Activated T-cell treated with anti-CD3 and anti-CD28 coated beads for 24 hours (primary cell): ENCODE results near the gene DENND2D.

Source experiments
- DNase-seq: peaks from one replicate; pipeline ENCODE4 v3.0.0-alpha.2; 2020; ENCODE audit warnings: low read depth

The DENND2D gene

DNA sequence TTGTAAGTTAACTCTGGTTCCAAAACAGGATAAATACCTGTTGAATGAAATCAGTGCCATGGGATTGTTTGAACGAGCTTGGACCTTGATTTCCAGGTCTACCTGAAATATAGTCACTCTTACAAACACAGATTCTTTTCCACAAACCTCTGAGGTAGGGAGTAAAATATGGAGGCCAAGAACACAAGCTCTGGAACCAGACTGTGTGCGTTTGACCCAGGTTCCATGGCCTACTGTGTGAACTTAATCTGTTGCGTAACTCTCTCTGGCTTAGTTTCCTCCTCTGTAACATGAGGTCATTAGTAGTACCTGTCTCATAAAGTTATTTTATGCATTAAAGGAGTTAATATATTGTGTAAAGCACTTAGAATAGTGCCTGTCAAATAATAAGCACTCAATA, 25.1 kb downstream of the DENND2D start:
- no peak for DNase-seq

DNA sequence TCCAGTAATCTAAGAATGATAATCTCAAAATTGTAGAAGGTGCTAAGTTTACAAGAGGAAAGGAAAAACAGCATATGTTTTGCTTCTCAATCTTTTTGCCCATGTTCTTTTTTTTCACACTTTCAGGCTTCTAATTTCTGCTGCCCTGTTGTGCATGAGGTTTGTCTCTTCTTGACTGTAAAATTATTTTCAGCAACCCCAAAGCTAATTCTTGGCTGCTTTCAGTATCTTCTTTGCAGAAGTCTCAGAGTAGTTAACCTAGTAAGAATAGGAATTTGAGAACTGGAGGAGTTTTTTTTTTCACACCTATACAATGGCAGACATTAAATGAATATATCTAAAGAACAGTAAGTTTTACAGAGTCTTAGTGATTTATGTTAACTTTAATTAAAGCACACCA, 26.4 kb downstream of the DENND2D start:
- DNase-seq, result no peak

DNA sequence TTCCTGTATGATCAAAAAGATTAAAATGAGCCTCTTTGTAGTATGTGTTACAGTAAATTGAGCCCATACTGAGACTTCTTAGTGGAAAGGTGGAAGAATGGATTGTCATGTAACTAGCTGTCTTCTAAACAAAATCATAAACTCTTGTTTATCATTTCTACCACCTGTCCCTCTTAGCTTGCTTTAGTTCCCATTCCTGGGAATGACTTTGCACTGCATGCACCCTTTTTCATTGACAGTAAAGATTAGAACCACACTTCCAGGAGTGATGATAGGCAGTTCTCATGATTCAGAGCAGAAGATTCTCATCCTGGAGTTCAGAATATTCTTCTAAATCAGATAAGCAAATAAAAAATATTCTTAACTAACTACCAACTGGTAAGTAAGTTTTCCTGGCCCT, 28.0 kb downstream of the DENND2D start:
- no peak for DNase-seq

DNA sequence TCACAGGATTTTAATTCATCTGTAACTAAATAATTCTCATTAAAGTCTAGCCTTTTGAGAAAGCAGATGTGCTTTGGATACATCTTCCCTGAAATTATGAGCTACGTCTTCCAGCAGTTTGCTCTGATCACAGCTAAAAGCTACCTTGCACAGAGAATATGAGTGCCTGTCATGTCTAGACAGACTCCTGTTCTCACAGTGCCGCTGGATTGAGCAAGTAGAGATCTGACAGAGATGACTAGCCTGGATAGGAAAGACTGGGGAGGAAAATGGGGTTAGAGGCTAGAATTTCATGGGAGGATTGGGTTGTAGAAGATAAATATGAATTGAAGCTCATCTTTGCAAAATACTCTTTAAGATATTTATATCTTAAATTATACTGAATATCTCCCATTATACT, 36.3 kb downstream of the DENND2D start:
- no peak for DNase-seq

DNA sequence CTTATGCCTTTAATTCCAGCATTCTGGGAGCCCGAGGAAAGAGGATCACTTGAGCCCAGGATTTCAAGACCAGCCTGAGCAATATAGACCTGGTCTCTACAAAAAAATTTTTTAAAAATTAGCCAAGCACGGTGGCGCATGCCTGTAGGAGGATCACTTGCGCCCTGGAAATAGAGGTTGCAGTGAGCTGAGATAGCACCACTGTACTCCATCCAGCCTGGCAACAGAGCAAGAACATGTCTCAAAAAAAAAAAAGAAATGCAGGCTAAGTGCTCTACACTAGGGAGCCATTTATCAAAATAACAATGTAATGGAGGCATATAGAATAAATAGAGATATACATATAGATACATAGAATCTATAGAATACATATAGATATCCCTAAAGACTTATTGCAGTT, 37.1 kb downstream of the DENND2D start:
- no peak for DNase-seq

DNA sequence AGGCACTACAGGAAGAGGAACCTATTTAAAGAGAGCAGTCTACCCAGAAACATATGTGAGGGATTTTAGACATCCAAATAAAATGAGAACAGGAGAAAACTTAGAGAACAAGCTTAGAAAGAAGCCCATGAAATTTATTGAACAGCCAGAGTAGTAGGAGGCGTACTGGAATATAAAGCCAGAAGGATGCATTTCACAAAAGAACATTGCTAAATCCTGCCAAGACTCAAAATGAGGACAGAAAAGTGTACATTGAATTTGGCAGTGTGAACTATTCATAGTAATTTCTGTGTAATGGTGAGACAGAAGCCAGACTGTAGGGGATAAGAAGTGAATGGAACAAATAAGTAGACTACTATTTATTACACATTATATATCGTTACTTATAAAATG, 38.0 kb downstream of the DENND2D start:
- DNase-seq, result no peak

DNA sequence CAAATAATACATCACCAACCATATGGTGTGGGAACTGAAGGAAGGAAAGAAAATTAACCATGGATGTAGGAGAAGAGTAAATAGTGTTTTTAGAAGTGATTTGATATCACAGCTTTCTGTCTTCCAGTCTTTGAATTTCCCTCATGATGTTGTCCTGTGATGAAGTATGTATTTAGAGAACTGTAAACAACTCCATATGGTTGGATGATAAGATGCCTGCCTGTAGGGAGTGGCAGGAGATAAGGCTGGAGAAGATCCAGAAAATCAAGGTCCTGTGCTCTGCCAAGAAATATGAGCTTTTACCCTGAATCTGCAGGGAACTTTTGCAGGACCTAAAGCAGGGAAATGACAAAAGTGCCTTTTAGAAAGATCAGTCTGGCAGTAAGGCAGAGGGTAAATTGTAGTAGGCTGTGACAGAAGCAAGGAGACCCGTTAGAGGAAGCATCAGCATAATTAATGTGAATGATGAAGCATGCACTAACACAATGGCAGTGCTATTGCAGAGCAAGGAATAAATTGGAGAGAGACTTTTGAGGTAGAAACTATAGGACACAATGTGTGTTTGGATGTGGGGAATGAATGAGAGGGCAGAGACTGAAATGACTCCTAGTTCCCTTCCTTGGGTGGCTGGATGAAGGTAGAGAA, 38.5 kb downstream of the DENND2D start:
- no peak for DNase-seq

DNA sequence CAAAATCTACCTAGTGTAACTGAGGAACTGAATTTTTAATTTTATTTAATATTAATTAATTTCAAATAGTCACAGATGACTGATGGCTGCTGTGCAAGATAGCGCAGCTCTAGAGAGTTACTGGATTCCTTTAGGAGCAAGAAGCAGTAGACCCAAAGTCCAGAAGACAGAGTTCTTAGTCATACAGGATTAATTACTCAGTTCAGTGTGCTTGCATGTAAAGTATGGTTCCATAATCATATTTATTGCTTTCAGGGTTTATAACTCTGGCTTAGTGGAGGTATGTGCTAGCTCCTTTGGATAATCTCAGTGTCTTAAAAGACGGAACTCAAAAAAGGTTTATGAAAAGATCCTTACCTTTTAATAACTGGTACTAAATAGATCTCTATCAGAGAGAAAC, 43.0 kb downstream of the DENND2D start:
- DNase-seq, result no peak

DNA sequence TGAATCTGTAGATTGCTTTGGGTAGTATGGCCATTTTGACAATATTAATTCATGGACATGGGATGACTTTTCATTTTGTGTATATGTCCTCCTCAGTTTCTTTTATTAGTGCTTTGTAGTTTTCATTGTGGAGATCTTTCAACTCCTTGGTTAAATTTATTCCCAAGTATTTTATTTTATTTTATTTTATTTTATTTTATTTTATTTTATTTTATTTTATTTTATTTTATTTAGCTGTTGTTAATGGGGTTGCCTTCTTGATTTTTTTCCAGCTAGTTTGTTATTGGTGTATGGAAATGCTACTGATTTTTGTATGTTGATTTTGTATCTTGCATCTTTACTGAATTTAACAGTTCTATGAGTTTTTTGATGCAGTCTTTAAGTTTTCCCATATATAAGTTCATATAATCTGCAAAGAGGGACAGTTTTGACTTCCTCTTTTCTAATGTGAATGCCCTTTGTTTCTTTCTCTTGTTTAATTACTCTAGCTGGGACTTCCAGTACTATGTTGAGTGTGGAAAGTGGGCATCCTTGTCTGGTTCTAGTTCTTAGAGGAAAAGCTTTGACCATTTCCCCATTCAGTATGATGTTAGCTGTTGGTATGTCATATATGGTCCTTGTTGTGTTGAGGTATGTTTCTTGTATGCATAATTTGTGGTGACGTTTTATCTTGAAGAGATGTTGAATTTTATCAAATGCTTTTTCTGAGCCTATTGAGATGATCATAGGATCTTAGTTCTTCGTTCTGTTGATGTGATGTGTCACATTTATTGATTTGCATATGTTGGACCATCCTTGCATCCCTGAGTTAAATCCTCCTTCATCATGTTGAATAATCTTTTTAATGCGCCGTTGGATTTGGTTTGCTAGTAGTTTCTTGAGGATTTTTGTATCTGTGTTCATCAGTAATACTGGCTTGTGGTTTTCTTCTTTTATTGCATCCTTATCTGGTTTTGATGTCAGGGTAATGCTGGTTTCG, 46.1 kb downstream of the DENND2D start:
- DNase-seq, result no peak

DNA sequence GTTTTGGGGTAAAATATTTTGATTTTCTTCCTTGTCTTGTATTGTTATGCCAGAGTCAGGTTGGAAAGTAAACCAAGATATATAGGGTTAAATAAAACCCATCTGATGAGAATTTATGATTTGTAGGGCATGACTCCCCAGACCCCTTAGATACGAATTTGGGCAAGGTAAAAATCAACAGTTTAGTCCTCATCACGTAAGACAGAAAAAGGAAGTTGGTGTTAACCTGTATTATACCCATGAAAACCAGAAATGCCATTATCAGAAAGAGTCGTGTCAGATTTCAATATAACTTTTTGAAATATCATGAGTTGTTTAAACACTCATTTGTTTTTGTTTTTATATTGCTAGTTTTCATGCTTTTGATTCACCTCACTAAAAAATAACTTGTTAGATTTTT, 48.6 kb downstream of the DENND2D start:
- DNase-seq, result no peak

DNA sequence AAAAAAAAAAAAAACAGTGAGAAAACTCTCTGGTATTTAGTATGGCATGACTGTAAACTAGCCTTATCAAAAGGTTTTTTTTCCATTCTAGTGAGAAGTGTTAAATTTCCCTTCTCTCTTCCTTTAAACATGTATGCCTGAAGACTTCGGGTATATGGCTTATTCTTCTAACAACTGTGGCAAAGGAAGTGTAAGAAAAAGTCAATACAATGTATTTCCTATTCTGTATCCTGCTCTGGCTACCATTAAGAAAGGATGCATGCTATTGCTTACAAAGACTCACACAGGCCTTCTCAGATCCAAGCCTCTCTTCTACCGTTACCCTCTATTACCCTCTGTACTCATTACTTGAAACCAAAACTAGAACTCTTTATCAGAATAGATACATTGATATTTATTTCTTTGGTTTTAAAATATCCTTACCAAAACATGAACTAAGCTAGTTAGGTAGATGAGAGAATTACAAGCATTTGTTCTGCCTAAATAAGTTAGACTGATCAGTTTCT, 52.0 kb downstream of the DENND2D start:
- no peak for DNase-seq

DNA sequence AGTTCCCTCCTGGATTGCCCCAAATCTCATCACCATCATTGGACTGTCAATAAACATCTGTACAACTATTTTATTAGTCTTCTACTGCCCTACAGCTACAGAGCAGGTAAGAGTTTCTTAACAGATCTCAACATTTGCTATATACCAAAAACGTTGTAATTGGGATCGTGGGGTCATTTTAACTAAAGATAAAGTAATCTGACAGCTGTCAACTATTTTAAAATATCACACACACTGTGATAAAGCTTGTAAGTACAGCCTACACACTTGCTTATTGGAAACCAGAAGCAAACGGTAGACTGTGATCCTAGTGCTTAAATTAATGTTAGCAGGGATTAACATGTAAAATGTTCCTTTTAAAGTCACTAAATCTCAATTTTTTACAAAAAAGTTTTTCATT, 52.5 kb downstream of the DENND2D start:
- no peak for DNase-seq

DNA sequence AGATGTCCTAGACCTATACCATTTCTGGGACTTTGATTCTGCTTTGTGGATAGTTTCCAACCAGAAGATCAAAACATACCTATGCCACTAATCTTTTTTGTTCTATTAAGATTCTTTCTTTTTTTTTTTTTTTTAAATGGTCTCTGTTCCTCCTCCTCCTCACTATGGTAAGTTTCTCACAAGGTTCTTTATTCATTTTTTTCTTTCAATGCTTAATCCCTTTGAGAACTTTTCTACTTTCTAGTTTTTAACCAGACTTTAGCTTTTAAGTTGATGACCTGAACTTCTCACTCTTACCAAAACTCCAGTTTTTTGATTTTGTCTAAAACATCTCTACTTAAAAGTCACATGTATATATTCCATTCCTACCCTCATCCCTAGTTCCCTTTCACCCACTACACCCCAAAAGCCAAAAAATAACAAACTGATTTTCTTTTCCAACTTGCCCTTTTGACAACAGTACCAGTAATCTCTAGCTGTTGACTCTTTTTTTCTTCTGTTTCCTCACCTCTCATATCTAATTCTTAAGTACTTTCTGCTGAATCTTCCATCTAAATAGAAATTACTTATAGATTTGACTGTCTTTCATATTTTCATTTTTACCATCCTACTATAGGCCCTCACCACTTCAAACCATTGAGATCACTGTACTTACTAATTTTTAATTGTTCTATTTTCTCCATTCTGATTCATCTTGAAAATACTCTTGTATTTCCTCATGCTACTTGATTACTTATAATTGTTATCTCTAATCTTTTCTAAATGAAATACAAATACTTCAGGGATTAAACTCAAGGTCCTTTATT, 54.3 kb downstream of the DENND2D start:
- DNase-seq, result no peak

DNA sequence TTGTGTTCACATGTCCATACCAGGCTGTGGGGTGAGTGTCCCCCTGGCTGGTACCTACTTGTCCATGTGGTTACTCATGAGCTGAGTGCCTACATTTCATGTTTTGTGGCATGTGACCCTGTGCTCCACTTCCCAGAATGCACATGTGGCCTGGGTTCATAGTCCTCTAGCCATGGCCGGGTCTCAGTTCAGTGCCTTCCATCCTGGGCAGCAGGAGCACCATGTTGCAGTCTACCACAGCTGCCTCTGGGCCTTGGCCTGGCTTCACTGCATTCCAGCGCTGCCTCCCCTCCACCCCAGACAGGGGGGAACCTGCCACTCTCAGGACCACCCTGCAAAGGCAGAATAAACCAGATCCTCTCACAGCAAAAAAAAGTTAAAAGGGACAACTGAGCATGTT, 54.9 kb downstream of the DENND2D start:
- DNase-seq, result no peak

DNA sequence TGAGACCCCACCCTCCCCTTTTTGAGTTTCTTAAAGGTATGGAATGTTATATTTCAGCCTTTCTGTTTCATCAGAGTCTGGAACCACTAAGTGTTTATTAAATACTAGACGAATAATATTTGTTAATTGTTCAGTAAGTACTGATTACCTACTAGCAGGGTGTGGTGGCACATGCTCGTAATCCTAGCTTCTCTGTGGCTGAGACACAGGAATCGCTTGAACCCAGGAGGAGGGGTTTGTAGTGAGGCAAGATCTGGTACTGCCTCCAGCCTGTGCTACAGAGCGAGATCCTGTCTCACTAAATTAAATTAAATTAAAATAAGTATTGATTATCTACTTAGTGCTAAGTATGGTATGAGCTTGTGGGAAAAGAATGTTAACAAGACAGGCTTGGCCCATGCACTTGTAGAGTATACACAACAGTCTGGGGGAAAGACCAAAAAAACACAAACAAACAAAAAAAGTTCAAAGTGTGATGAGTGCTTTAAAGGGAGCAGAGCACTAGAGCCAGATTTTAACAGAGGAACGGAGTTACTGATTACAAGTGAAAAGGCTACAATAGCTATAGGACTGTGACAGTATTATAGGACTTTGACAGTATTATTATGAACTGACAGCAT, 58.0 kb downstream of the DENND2D start:
- no peak for DNase-seq

DNA sequence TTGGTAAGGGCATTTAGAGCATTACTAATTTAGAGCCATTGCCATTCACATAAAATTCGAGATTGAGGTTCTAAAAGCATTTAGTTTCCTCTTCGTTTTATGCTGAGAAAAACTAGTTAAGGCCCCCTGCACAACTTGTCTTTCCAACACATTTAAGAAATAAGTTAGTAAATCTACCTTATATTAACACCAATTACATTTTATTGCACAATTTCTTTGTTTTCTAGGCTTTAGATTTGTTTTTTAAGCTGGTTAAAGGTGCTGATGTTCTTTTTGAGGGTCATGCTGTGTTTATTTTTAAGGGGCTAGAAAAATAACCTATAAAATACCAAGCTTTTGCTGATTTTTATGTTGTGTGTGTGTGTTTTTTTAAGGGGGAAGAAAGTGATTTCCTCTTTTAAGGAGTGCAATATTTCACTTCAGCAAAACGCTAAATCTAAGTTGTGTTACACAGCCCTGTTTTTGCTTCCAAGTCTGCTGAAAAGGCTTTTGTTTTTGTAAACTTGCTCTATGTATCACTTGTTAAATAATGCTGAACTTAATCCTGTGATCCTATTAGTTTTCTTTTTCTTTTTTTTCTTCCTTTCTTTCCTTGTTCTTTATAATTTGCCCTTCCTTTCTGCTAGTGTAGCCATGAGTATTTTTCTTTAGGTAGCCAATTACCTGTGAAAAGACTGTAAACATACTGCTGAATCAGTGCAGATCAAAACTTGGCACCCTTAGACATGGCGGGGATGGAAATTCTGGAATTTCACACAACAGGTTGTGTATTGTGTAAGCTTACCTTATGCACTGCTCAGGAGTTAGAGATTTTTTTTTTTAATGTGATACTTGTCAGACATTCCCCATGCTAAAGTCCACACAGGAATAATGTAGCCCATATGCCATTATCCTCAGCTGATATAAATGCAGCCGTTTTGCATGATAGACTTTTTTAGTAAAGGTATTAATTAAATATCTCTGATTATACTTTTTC, 58.9 kb downstream of the DENND2D start:
- DNase-seq, result no peak

DNA sequence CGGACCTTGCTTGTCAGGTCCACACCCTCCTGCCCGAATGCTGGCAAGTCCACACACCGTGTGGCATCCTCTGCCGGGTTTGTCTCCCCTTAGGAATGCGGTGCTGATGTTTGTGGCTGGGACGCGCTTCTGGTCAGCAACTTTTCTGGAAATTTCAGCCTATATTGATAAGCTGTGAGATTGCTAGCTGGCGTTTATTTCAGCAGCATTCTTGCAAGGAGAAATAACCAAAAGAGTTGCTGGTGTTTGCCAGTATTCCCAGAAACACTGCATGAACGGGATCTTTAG, 59.8 kb downstream of the DENND2D start:
- no peak for DNase-seq

DNA sequence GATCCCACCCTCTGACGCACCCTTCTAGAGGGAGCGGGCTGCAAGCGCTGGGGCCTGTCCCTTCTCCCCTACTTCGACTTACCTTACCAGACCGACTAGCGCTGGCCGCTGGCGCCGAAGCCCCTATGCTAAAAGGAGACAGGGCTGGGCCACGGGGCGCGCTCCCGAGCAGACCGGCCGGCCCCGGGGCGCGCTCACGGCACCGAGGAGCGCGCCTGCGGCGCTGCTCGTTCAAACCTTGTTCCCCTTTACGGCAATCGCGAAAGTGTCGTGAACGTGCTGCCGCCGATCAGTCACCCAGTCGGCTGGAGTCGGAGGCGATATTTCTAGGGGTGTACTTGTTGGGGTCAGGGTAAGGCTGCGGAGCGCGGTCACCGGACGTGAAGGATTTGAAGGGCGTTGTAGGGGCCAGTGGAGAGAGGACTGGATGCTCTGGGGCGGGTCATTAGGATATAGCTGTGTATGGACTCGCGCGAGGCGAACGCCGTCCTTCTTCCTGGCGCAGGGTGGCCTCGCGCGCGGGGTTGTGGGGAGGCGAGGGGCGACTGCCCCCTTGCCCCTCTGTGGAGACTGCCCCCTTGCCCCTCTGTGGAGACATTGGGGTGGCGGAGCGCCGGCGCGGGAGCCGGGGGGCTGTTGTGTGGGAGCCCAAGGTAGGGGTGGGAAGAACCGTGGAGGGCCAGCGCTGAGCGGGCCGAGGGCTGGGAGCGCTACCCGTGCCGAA, 60.3 kb downstream of the DENND2D start, which contains the start of the genes CEPT1 and DRAM2:
Gene CEPT1, plus strand, starts transcription at position 268 of the 724 bp plus-strand sequence. CDS start 7,492 bp downstream, outside the sequence.
Gene DRAM2, minus strand, starts transcription at position 138 of the 724 bp plus-strand sequence. CDS start 8,539 bp downstream, outside the sequence.
- peak; percentile 90 for DNase-seq

DNA sequence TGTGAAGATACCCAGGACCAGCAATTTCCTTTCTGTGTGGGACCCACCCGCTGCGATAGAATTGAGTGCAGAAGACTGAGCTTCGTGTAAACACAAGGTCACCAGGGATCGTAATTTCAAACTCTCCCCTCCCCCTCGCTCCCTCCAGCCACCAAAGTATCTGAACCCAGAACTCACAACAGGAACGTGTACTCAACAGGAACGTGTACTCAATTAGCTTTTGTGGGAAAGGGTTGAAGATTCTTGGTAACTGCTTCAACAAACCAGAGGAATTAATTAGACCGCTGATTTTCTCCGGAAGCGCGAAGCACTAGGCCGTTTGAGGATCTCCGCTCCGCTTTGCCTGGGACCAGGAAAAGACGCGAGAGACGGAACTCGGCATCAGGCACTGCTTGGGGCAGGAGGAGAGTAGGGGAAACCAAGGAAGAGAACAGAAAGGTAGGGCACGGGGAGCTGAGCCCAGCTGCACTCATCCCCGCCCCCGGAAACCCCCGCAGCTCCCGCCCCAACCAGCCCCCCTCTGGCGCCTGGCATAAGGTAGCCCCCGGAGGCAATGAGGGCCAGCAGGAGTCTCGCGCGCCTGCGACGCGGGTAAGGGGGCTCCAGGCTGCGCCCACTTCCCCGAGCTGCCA, 61.0 kb downstream of the DENND2D start:
- DNase-seq, result peak; percentile 5
